Nucleus accumbens (tissue), 56 donors: ENCODE data around the gene EFEMP2.

Source experiments
- DNase-seq, 56 donors: peaks; one replicate each; lab custom pipeline; 2025; lab: John Stamatoyannopoulos, UW

The EFEMP2 gene

GRCh38 chr11:65868907-65869306 is 3.7 kb downstream of the EFEMP2 start:
- no peak for DNase-seq

- DNase-seq: peak in 10 of 56 donors; percentile 14 to 56 (median 25)
Observed at GRCh38 chr11:65868076-65868667, 4.4 kb downstream of the EFEMP2 start.

- DNase-seq: no peak
Observed at GRCh38 chr11:65867284-65868071, 5.1 kb downstream of the EFEMP2 start.

GRCh38 chr11:65866509-65867283 is 5.9 kb downstream of the EFEMP2 start:
- DNase-seq: no peak

GRCh38 chr11:65865550-65866172 is 6.9 kb downstream of the EFEMP2 start:
- no peak for DNase-seq

GRCh38 chr11:65864706-65865471 is 7.7 kb downstream of the EFEMP2 start:
- DNase-seq: no peak

GRCh38 chr11:65863889-65864705 is 8.5 kb downstream of the EFEMP2 start:
- no peak for DNase-seq

GRCh38 chr11:65862941-65863888 is 9.4 kb downstream of the EFEMP2 start:
- DNase-seq: no peak

GRCh38 chr11:65862191-65862735 is 10.3 kb downstream of the EFEMP2 start:
- DNase-seq: no peak

- DNase-seq: no peak
Observed at GRCh38 chr11:65861533-65862183, 10.9 kb downstream of the EFEMP2 start.

GRCh38 chr11:65861165-65861505 is 11.5 kb downstream of the EFEMP2 start:
- DNase-seq: no peak

GRCh38 chr11:65860278-65861164 is 12.1 kb downstream of the EFEMP2 start, which contains the start of gene MUS81:
Gene MUS81 (plus strand): TSS chr11:65860433. CDS start chr11:65860754, 321 bp downstream.
- peak; percentile 53 to 95 (median 87) for DNase-seq

GRCh38 chr11:65859812-65860277 is 12.8 kb downstream of the EFEMP2 start:
- peak in 15 of 56 donors; percentile 55 to 85 (median 75) for DNase-seq

GRCh38 chr11:65859095-65859811 is 13.3 kb downstream of the EFEMP2 start:
- DNase-seq: peak; percentile 61 to 99 (median 92)

- no peak for DNase-seq
Observed at GRCh38 chr11:65858681-65859087, 13.9 kb downstream of the EFEMP2 start.
